Naive thymus-derived CD4-positive, alpha-beta T cell (primary cell): ENCODE measurements around the gene LRRC32. TPM values are rescaled to one million over a fixed set of nuclear protein-coding genes. Genes with fewer than 3 reads are reported as not detected.
"Not testable (repeated sequence)": the region's sequence is repeated elsewhere in the genome, so short reads cannot be mapped to it uniquely, and the experiment has no call there.

Source experiments
- ATAC-seq: fragments of 150-1000 bp; cut with Tn5 transposase; 2 replicates; pipeline ENCODE4 v1.10.0; 2021; ENCODE audit warnings: mild to moderate bottlenecking, moderate library complexity
- CTCF ChIA-PET: fragments of 350-600 bp; sonication (Branson Sonifier 250); formaldehyde crosslinking; loops from one replicate; lab custom pipeline; 2021; ENCODE audit warnings: antibody characterized with exemption; lab: Charles Lee
- POLR2A ChIA-PET: fragments of 350-600 bp; sonication (Branson Sonifier 250); formaldehyde crosslinking; loops from one replicate; lab custom pipeline; 2021; ENCODE audit warnings: antibody characterized with exemption, inconsistent platforms; lab: Charles Lee
- DNase-seq, 9 donors: peaks; one replicate each; pipeline versions ENCODE4 v3.0.0 to v3.0.0-alpha.2; 2020 to 2022; ENCODE audit warnings: mixed read lengths in 1 of 9
- H3K27ac ChIP-seq: one replicate; pipeline ENCODE4 v1.7.0; 2013; ENCODE audit warnings: mild to moderate bottlenecking, low read depth, low read length, moderate library complexity
- H3K27me3 ChIP-seq, 2 donors: one replicate each; pipeline ENCODE4 v1.7.0; 2013; ENCODE audit warnings: low read length in 2 of 2, mild to moderate bottlenecking in 2 of 2, moderate library complexity in 2 of 2; ENCODE audit not compliant: control insufficient read depth in 2 of 2, insufficient read depth in 2 of 2
- H3K36me3 ChIP-seq, 3 experiments: 1 replicate in 2 of 3; 2 replicates in 1 of 3; pipeline ENCODE4 v1.7.0; 2013; ENCODE audit warnings: low read length in 3 of 3, mild to moderate bottlenecking in 3 of 3, moderate library complexity in 1 of 3; ENCODE audit not compliant: insufficient read depth in 3 of 3, control insufficient read depth in 2 of 3
- H3K4me1 ChIP-seq, 2 donors: one replicate each; pipeline ENCODE4 v1.7.0; 2013; ENCODE audit warnings: low read length in 2 of 2, mild to moderate bottlenecking in 2 of 2, moderate library complexity in 1 of 2; ENCODE audit not compliant: control insufficient read depth in 2 of 2, insufficient read depth in 2 of 2
- H3K4me3 ChIP-seq: 2 replicates; pipeline ENCODE4 v1.7.0; 2013; ENCODE audit warnings: mild to moderate bottlenecking, low read length
- H3K9me3 ChIP-seq, 3 experiments: 1 replicate in 2 of 3; 2 replicates in 1 of 3; pipeline ENCODE4 v1.7.0; 2013; ENCODE audit warnings: low read length in 3 of 3; ENCODE audit not compliant: control insufficient read depth in 2 of 3
- H3K27ac Mint-ChIP-seq, 9 donors: one replicate each; pipeline ENCODE4 v1.8.0; 2020 to 2022; ENCODE audit warnings: mixed read lengths in 9 of 9, mild to moderate bottlenecking in 8 of 9, moderate library complexity in 5 of 9, inconsistent platforms in 2 of 9
- H3K27me3 Mint-ChIP-seq, 5 donors: one replicate each; pipeline ENCODE4 v1.8.0; 2021 to 2022; ENCODE audit warnings: mixed read lengths in 5 of 5, mild to moderate bottlenecking in 1 of 5
- H3K36me3 Mint-ChIP-seq, 5 donors: one replicate each; pipeline ENCODE4 v1.8.0; 2020 to 2022; ENCODE audit warnings: mixed read lengths in 5 of 5, mild to moderate bottlenecking in 3 of 5, inconsistent platforms in 1 of 5
- H3K4me1 Mint-ChIP-seq, 7 donors: one replicate each; pipeline ENCODE4 v1.8.0; 2020 to 2022; ENCODE audit warnings: mixed read lengths in 7 of 7, mild to moderate bottlenecking in 3 of 7, inconsistent platforms in 1 of 7
- H3K4me3 Mint-ChIP-seq, 10 donors: one replicate each; pipeline ENCODE4 v1.8.0; 2020 to 2022; ENCODE audit warnings: mild to moderate bottlenecking in 10 of 10, mixed read lengths in 10 of 10, moderate library complexity in 6 of 10, inconsistent platforms in 2 of 10
- H3K9me3 Mint-ChIP-seq, 11 donors: one replicate each; pipeline ENCODE4 v1.8.0; 2020 to 2022; ENCODE audit warnings: mixed read lengths in 11 of 11, mild to moderate bottlenecking in 4 of 11, inconsistent platforms in 1 of 11, moderate library complexity in 1 of 11
- intact Hi-C, 2 donors: fragments of 100-400 bp; cut with micrococcal nuclease; formaldehyde crosslinking; loops; one replicate each; pipeline ENCODE4 v1.15.1; 2023
- polyA plus RNA-seq, 2 donors: library from polyadenylated mRNA; unstranded; fragments of 300-500 nt; fragmentation: Illumina TruSeq; gene quantifications; one replicate each; pipeline ENCODE4 v1.2.3, GENCODE V29; 2021
- total RNA-seq, 6 experiments: library from RNA in 5 of 6; stranded (reverse) in 5 of 6; gene quantifications; 1 replicate in 5 of 6; 2 replicates in 1 of 6; pipeline ENCODE4 v1.2.3 and lab custom pipeline; 2021 to 2026

The LRRC32 gene
- total and polyA plus RNA-seq, 7 experiments from 2014 or later: 0.08 to 4.5 (median 0.61) TPM; not detected in 3

GRCh38 chr11:76619801-76620200 is 50.7 kb downstream of the LRRC32 start:
- Mint-ChIP-seq H3K27me3 (peaks cover 4 to 18% (median 9%) of the 10 kb centered on the region in 5 donors), H3K9me3 (peaks cover 0 to 12% (median 8%) of the 10 kb centered on the region in 11 donors)
- H3K36me3 Mint-ChIP-seq, DNase-seq, H3K27me3 ChIP-seq, intact Hi-C loops, ATAC-seq, H3K4me1 Mint-ChIP-seq, CTCF ChIA-PET, H3K4me3 Mint-ChIP-seq, H3K4me1 ChIP-seq, H3K36me3 ChIP-seq, H3K27ac ChIP-seq, H3K27ac Mint-ChIP-seq, H3K4me3 ChIP-seq, H3K9me3 ChIP-seq, POLR2A ChIA-PET: not testable (repeated sequence)

- no peaks in the 10 kb centered on the region for H3K36me3 ChIP-seq
- ChIA-PET POLR2A (no interaction called here), CTCF (no interaction called here)
- ATAC-seq (no peak), DNase-seq (no peak)
- intact Hi-C loops: no loop called here
- H3K36me3 Mint-ChIP-seq: peaks cover 0 to 4% (median 0%) of the 10 kb centered on the region in 5 donors
- no peak overlapping the region for H3K4me3 ChIP-seq
- no peaks in the 10 kb centered on the region for H3K27me3 ChIP-seq
- H3K4me1 Mint-ChIP-seq: no peaks in the 10 kb centered on the region
- peaks cover 0 to 12% (median 8%) of the 10 kb centered on the region in 11 donors for H3K9me3 Mint-ChIP-seq
- H3K27me3 Mint-ChIP-seq: peaks cover 4 to 12% (median 9%) of the 10 kb centered on the region in 5 donors
- no peak overlapping the region for H3K4me3 Mint-ChIP-seq
- H3K9me3 ChIP-seq: peaks cover 0 to 3% (median 0%) of the 10 kb centered on the region in 3 experiments
- H3K27ac Mint-ChIP-seq: no peak overlapping the region
- no peaks in the 10 kb centered on the region for H3K4me1 ChIP-seq
- no peak overlapping the region for H3K27ac ChIP-seq
Measured at GRCh38 chr11:76617553-76618265, 52.8 kb downstream of the LRRC32 start.

DNA sequence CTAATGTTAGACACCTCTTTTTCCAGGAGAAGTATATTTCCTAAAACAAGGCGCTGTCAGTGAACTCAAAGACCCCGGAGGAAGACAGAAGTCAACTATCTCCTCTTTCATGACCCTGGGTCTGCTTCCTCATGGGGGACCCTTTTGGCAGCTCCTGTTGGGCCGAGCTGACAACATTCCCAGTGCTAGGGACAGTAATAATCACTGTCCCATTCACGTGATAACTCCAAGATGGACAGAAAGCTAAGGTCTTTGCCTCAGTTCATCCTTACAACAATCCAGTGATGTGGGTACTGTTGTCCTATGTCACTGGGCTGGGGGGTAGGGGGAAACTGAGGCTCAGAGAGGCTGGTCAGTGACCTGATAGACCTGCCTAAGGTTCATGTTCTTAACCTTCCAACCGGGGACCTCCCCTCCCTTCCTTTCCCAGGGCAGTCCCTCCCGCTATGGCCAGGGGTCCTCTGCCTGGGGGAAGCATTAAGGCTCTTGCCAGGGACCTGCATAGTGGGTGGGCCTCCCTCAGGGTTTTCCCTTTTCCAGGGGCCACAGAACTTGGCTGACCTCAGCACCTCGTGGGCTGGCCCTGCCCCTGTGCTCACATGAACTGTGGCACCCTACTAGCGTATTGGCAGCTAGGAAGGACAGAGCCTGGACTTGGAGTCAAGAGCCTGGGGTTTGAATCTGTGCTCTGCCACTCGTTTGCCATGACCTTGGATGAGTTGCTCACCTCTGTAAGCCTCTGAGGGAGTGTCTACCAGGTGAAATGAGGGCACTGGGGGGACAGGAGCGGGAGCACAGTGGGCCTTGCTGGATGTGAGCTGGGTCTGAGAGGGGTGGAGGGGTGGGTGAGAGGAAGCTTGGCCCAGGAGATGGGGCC is 53.6 kb downstream of the LRRC32 start:
- intact Hi-C loops: no loop called here
- Histone ChIP-seq H3K27ac (no peak overlapping the region), H3K27me3 (peaks cover 0 to under 1% of the 10 kb centered on the region in 2 donors), H3K9me3 (peaks cover 0 to 3% (median 0%) of the 10 kb centered on the region in 3 experiments), H3K36me3 (no peaks in the 10 kb centered on the region), H3K4me1 (no peaks in the 10 kb centered on the region), H3K4me3 (no peak overlapping the region)
- DNase-seq (no peak), ATAC-seq (no peak)
- Mint-ChIP-seq H3K4me1 (no peaks in the 10 kb centered on the region), H3K4me3 (no peak overlapping the region), H3K36me3 (peaks cover 0 to 4% (median 0%) of the 10 kb centered on the region in 5 donors), H3K9me3 (peaks cover 0 to 12% (median 8%) of the 10 kb centered on the region in 11 donors), H3K27me3 (peaks cover 4 to 11% (median 9%) of the 10 kb centered on the region in 5 donors), H3K27ac (no peak overlapping the region)
- CTCF ChIA-PET: no interaction called here
- POLR2A ChIA-PET: no interaction called here

GRCh38 chr11:76615950-76616349 is 54.6 kb downstream of the LRRC32 start:
- Mint-ChIP-seq H3K27me3 (peaks cover 4 to 11% (median 9%) of the 10 kb centered on the region in 5 donors), H3K36me3 (peaks cover 0 to 4% (median 0%) of the 10 kb centered on the region in 5 donors), H3K9me3 (peaks cover 0 to 12% (median 8%) of the 10 kb centered on the region in 11 donors), H3K27ac (no peak overlapping the region), H3K4me3 (no peak overlapping the region), H3K4me1 (peaks cover 0 to 2% (median 0%) of the 10 kb centered on the region in 7 donors)
- ChIA-PET CTCF (no interaction called here), POLR2A (no interaction called here)
- no peak for ATAC-seq
- no peak overlapping the region for H3K27ac ChIP-seq
- DNase-seq: no peak
- peaks cover 0 to 4% of the 10 kb centered on the region in 2 donors for H3K27me3 ChIP-seq
- H3K4me3 ChIP-seq: no peak overlapping the region
- no peaks in the 10 kb centered on the region for H3K36me3 ChIP-seq
- peaks cover 0 to 3% (median 0%) of the 10 kb centered on the region in 3 experiments for H3K9me3 ChIP-seq
- intact Hi-C loops: no loop called here
- H3K4me1 ChIP-seq: no peaks in the 10 kb centered on the region

DNA sequence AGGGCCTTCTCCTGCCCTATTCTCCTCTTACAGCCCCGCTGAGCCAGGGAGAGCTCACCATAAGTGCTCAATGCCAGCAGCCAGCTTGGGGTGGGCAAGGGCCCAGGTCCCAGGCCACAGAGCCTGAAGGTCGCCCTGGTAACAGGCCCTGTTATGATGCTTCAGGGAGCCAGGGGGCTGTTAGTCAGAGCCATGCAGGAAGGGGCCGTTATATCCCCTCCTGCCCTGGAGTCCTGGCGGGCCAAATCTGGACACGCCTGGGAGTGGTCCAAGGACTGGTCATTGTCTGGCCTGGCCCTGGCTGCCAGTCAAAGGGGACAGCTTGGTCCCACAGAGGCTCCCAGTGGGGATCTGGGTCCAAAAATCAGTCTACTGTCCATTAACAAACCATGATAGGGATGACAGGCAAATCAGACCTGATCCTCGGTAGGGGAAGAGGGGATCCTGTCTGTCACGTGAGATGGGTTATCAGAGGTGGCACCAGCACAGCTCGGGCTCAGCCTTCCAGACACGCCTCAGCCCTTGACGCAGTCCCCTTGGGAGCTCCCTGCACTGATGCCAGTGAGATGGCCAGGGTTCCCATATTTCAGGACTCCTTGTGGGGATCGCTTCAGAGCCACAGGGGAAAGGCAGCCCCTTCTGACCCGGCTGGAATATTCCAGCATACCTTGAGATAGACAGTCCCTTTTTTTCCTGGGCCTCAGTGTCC is 55.9 kb downstream of the LRRC32 start:
- H3K9me3 Mint-ChIP-seq: peaks cover 0 to 12% (median 8%) of the 10 kb centered on the region in 11 donors
- no peak for ATAC-seq
- H3K4me1 ChIP-seq: no peaks in the 10 kb centered on the region
- intact Hi-C loops: no loop called here
- DNase-seq: no peak
- CTCF ChIA-PET: no interaction called here
- H3K27me3 ChIP-seq: peaks cover 0 to 4% of the 10 kb centered on the region in 2 donors
- peaks cover 0 to 3% (median 0%) of the 10 kb centered on the region in 3 experiments for H3K9me3 ChIP-seq
- no peaks in the 10 kb centered on the region for H3K36me3 ChIP-seq
- no peak overlapping the region for H3K27ac Mint-ChIP-seq
- no peak overlapping the region for H3K4me3 ChIP-seq
- no peak overlapping the region for H3K27ac ChIP-seq
- H3K27me3 Mint-ChIP-seq: peaks cover 4 to 11% (median 9%) of the 10 kb centered on the region in 5 donors
- no peak overlapping the region for H3K4me3 Mint-ChIP-seq
- peaks cover 0 to 4% (median 0%) of the 10 kb centered on the region in 5 donors for H3K36me3 Mint-ChIP-seq
- POLR2A ChIA-PET: no interaction called here
- peaks cover 0 to 2% (median 0%) of the 10 kb centered on the region in 7 donors for H3K4me1 Mint-ChIP-seq

- Histone ChIP-seq H3K4me3 (no peak overlapping the region), H3K9me3 (peaks cover 0 to 3% (median 0%) of the 10 kb centered on the region in 3 experiments), H3K4me1 (no peaks in the 10 kb centered on the region), H3K27me3 (peaks cover 0 to 4% of the 10 kb centered on the region in 2 donors), H3K36me3 (no peaks in the 10 kb centered on the region), H3K27ac (no peak overlapping the region)
- peaks cover 0 to 4% (median 0%) of the 10 kb centered on the region in 5 donors for H3K36me3 Mint-ChIP-seq
- DNase-seq (no peak), ATAC-seq (no peak)
- intact Hi-C loops: no loop called here
- H3K4me1 Mint-ChIP-seq: peaks cover 0 to 2% (median 0%) of the 10 kb centered on the region in 7 donors
- H3K9me3 Mint-ChIP-seq: peaks cover 0 to 10% (median 6%) of the 10 kb centered on the region in 11 donors
- peaks cover 4 to 11% (median 9%) of the 10 kb centered on the region in 5 donors for H3K27me3 Mint-ChIP-seq
- no peak overlapping the region for H3K27ac Mint-ChIP-seq
- CTCF ChIA-PET: interaction anchor here (0.8 kb wide), 1 partner anchor 54 kb away, joined by 4 read pairs; no protein-coding TSS in a partner anchor
- POLR2A ChIA-PET: no interaction called here
- H3K4me3 Mint-ChIP-seq: no peak overlapping the region
Measured at GRCh38 chr11:76613901-76614300, 56.6 kb downstream of the LRRC32 start.
